Measurements from ENCODE around the gene ACTR3. TPM values are rescaled to one million over a fixed set of nuclear protein-coding genes. Genes with fewer than 3 reads are reported as not detected.
A peak's percentile ranks its signal among the peaks of the same experiment; 100 is the strongest.

Gene ACTR3
- total and polyA plus RNA-seq, 10 of the 15 experiments (the other 5 are each of a cell fraction or from before 2014, with no cell fraction given), result 79.1 to 616 (median 471) TPM

DNA sequence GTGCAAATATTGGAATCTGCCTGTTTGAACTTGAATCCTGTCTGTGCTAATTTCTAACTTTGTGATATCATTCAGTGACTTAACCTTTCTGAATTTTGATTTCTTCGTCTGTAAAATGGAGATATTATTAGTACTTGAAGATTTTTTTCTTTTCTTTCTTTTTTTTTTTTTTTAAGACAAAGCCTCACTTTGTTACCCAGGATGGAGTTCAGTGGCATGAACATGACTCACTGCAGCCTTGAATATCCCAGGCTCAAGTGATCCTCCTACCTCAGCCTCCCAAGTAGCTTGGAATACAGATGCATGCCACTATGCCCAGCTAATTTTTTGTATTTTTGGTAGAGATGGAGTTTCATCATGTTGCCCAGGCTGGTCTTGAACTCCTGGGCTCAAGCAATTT is 28.3 kb downstream of the ACTR3 start:
- BruUV-seq (replicated peaks), result no TSS peak
- ChIA-PET SMC1A (ENCODE audit: uncharacterized antibody, unreplicated experiment) (interaction anchor here (1.3 to 14.2 kb wide), 2 partner anchors 16 to 24 kb away, joined by 5 to 189 read pairs; partner anchors contain the start of gene ACTR3), RAD21 (ENCODE audit: unreplicated experiment) (no interaction called here), POLR2A (no interaction called here), CTCF (no interaction called here)
- Histone ChIP-seq H3K79me2 (ENCODE audit: control insufficient read depth, insufficient read depth, low read length) (peaks cover 88% of the 10 kb centered on the region), H3K4me3 (no peak overlapping the region), H3K36me3 (ENCODE audit: control insufficient read depth in 2 of 2, insufficient read depth in 2 of 2, low read length in 1 of 2) (peaks cover 3 to 35% of the 10 kb centered on the region in 2 experiments), H3K27me3 (replicated peaks in 1 of 2; ENCODE audit: control insufficient read depth in 2 of 2, insufficient read depth in 2 of 2, low read length in 1 of 2) (no peaks in the 10 kb centered on the region), H3K4me2 (ENCODE audit: control insufficient read depth, insufficient read depth) (no peak overlapping the region), H3K9ac (ENCODE audit: control insufficient read depth, insufficient read depth, low read length) (no peak overlapping the region), H3K27ac (ENCODE audit: control insufficient read depth, insufficient read depth) (no peak overlapping the region), H4K20me1 (ENCODE audit: control insufficient read depth, insufficient read depth) (peaks cover 9% of the 10 kb centered on the region; the same call in 1 of the 2 replicates), H3K4me1 (ENCODE audit: control insufficient read depth, insufficient read depth, low read length) (peaks cover 19% of the 10 kb centered on the region), H3K9me3 (replicated peaks; ENCODE audit: control insufficient read depth, insufficient read depth, low read length) (no peaks in the 10 kb centered on the region; the same call in 2 of the 3 replicates), H2AFZ (ENCODE audit: control insufficient read depth, low read depth, low read length) (no peak overlapping the region)
- ATAC-seq (no peak), DNase-seq (ENCODE audit: low read depth, low spot score) (no peak), FAIRE-seq (no peak)
- intact Hi-C loops (cut with micrococcal nuclease; ENCODE audit: unreplicated experiment) (no loop called here), in situ Hi-C loops (cut with MboI) (no loop called here)
- TF ChIP-seq, protein P1, sequence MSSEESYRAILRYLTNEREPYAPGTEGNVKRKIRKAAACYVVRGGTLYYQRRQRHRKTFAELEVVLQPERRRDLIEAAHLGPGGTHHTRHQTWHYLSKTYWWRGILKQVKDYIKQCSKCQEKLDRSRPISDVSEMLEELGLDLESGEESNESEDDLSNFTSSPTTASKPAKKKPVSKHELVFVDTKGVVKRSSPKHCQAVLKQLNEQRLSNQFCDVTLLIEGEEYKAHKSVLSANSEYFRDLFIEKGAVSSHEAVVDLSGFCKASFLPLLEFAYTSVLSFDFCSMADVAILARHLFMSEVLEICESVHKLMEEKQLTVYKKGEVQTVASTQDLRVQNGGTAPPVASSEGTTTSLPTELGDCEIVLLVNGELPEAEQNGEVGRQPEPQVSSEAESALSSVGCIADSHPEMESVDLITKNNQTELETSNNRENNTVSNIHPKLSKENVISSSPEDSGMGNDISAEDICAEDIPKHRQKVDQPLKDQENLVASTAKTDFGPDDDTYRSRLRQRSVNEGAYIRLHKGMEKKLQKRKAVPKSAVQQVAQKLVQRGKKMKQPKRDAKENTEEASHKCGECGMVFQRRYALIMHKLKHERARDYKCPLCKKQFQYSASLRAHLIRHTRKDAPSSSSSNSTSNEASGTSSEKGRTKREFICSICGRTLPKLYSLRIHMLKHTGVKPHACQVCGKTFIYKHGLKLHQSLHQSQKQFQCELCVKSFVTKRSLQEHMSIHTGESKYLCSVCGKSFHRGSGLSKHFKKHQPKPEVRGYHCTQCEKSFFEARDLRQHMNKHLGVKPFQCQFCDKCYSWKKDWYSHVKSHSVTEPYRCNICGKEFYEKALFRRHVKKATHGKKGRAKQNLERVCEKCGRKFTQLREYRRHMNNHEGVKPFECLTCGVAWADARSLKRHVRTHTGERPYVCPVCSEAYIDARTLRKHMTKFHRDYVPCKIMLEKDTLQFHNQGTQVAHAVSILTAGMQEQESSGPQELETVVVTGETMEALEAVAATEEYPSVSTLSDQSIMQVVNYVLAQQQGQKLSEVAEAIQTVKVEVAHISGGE (CRISPR knock-in tag; IDR thresholded peaks at IDR 0.05), result no peak
- TF ChIP-seq POLR2AphosphoS5 (IDR thresholded peaks at IDR 0.05; ENCODE audit: low read length) (peak; percentile 55; the same call in 1 of the 2 replicates), NR2F1 (conservative IDR thresholded peaks at IDR 0.05) (no peak), SIN3A (IDR thresholded peaks at IDR 0.05; ENCODE audit: low read depth, low read length) (no peak)
- WGBS (ENCODE audit: insufficient coverage, insufficient replicate concordance, low lambda C conversion rate, missing lambda C conversion rate), result 95% methylated on average over 1 of the region's 1 CpG
